ENCODE results near the gene GPR158. TPM values are rescaled to one million over a fixed set of nuclear protein-coding genes. Genes with fewer than 3 reads are reported as not detected.

The GPR158 gene
- total and polyA plus RNA-seq, 2 donors (not counting 1 experiment from before 2014, with no cell fraction given): 0.33 TPM; not detected in 1

DNA sequence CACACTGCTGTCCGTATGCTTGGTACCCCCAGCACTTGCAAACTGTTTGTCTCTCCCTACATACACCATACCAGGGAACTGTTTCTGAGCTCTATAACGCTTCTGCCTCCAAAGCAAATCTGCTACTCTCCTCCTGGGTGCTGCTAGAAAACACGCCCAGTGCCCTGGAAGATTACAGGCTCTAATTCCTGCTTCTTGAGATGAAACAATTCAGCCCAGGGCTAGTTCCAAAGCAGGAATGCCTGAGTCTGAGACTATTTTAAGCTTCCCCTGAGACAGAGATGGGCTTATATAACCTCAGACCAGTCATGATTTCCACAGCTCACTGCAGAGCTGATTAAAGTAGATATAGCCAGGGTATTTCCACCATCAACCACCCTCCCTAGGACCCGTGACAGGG lies 327.1 kb downstream of the GPR158 start:
- TF ChIP-seq EZH2 (IDR thresholded peaks at IDR 0.05; ENCODE audit: low read length, missing control alignments) (no peak), CTCF (conservative IDR thresholded peaks at IDR 0.05 in 1 of 2, IDR thresholded peaks at IDR 0.05 in 1 of 2; ENCODE audit: low read depth in 1 of 2, low read length in 2 of 2) (no peak)
- DNase-seq (ENCODE audit: low read depth in 2 of 2): no peak
- Histone ChIP-seq H3K79me2 (ENCODE audit: control insufficient read depth, insufficient read depth, low read length) (no peaks in the 10 kb centered on the region), H4K20me1 (ENCODE audit: control insufficient read depth, extremely low read depth, insufficient read depth, low read length) (no peaks in the 10 kb centered on the region), H3K9me3 (ENCODE audit: control insufficient read depth, insufficient read depth, low read depth, low read length) (no peaks in the 10 kb centered on the region), H3K27me3 (ENCODE audit: control insufficient read depth, insufficient read depth, low read length) (no peaks in the 10 kb centered on the region), H3K4me3 (replicated peaks in 1 of 4; ENCODE audit: control extremely low read depth in 1 of 4, insufficient read depth in 1 of 4, low read depth in 3 of 4, low read length in 4 of 4) (no peak overlapping the region), H3K4me2 (ENCODE audit: extremely low read depth, insufficient read depth, low read length) (no peak overlapping the region), H2AFZ (ENCODE audit: low read length) (no peak overlapping the region), H3K36me3 (ENCODE audit: control insufficient read depth, insufficient read depth, low read length) (no peaks in the 10 kb centered on the region), H3K9ac (ENCODE audit: insufficient read depth, low read length) (no peak overlapping the region), H3K4me1 (ENCODE audit: control insufficient read depth, extremely low read depth, insufficient read depth, low read length) (no peaks in the 10 kb centered on the region), H3K27ac (ENCODE audit: insufficient read depth, low read length) (no peak overlapping the region)

GRCh38 chr10:25502453-25502852 lies 327.7 kb downstream of the GPR158 start:
- Histone ChIP-seq H3K27ac (ENCODE audit: insufficient read depth, low read length) (no peak overlapping the region), H4K20me1 (ENCODE audit: control insufficient read depth, extremely low read depth, insufficient read depth, low read length) (no peaks in the 10 kb centered on the region), H3K36me3 (ENCODE audit: control insufficient read depth, insufficient read depth, low read length) (no peaks in the 10 kb centered on the region), H2AFZ (ENCODE audit: low read length) (no peak overlapping the region), H3K9me3 (ENCODE audit: control insufficient read depth, insufficient read depth, low read depth, low read length) (no peaks in the 10 kb centered on the region), H3K27me3 (ENCODE audit: control insufficient read depth, insufficient read depth, low read length) (no peaks in the 10 kb centered on the region), H3K79me2 (ENCODE audit: control insufficient read depth, insufficient read depth, low read length) (no peaks in the 10 kb centered on the region), H3K9ac (ENCODE audit: insufficient read depth, low read length) (no peak overlapping the region), H3K4me3 (replicated peaks in 1 of 4; ENCODE audit: control extremely low read depth in 1 of 4, insufficient read depth in 1 of 4, low read depth in 3 of 4, low read length in 4 of 4) (no peak overlapping the region), H3K4me1 (ENCODE audit: control insufficient read depth, extremely low read depth, insufficient read depth, low read length) (no peaks in the 10 kb centered on the region), H3K4me2 (ENCODE audit: extremely low read depth, insufficient read depth, low read length) (no peak overlapping the region)
- no peak for DNase-seq (ENCODE audit: low read depth in 2 of 2)
- no peak for TF ChIP-seq EZH2 (IDR thresholded peaks at IDR 0.05; ENCODE audit: low read length, missing control alignments)
- no peak for TF ChIP-seq CTCF (conservative IDR thresholded peaks at IDR 0.05 in 1 of 2, IDR thresholded peaks at IDR 0.05 in 1 of 2; ENCODE audit: low read depth in 1 of 2, low read length in 2 of 2)

DNA sequence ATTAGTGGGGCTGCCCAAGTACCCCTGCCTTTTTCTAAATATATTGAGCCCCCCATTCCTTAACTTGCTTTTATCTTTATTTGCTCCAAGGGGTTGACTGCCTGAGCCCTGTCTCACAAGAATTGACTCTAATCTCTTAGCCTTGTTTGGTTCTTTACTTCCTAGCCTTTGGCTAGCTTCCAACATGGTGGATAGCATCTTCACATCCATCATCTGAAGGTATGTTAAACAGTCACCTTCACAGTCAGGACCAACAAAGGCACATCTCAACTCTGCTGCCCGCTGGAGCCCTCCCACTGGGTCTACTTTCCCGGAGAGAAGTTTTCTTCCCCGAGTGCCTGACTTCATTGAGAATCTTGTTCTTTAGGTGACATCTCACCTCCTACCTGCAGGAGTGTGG lies 329.5 kb downstream of the GPR158 start:
- no peak for TF ChIP-seq EZH2 (IDR thresholded peaks at IDR 0.05; ENCODE audit: low read length, missing control alignments)
- TF ChIP-seq CTCF (conservative IDR thresholded peaks at IDR 0.05 in 1 of 2, IDR thresholded peaks at IDR 0.05 in 1 of 2; ENCODE audit: low read depth in 1 of 2, low read length in 2 of 2): no peak
- no peak overlapping the region for H2AFZ ChIP-seq (ENCODE audit: low read length)
- H3K4me1 ChIP-seq (ENCODE audit: control insufficient read depth, extremely low read depth, insufficient read depth, low read length): no peaks in the 10 kb centered on the region
- no peaks in the 10 kb centered on the region for H3K27me3 ChIP-seq (ENCODE audit: control insufficient read depth, insufficient read depth, low read length)
- no peak overlapping the region for H3K9ac ChIP-seq (ENCODE audit: insufficient read depth, low read length)
- no peak for DNase-seq (ENCODE audit: low read depth in 2 of 2)
- H3K9me3 ChIP-seq (ENCODE audit: control insufficient read depth, insufficient read depth, low read depth, low read length): no peaks in the 10 kb centered on the region
- H3K4me2 ChIP-seq (ENCODE audit: extremely low read depth, insufficient read depth, low read length): no peak overlapping the region
- H3K36me3 ChIP-seq (ENCODE audit: control insufficient read depth, insufficient read depth, low read length): no peaks in the 10 kb centered on the region
- no peaks in the 10 kb centered on the region for H3K79me2 ChIP-seq (ENCODE audit: control insufficient read depth, insufficient read depth, low read length)
- H4K20me1 ChIP-seq (ENCODE audit: control insufficient read depth, extremely low read depth, insufficient read depth, low read length): no peaks in the 10 kb centered on the region
- H3K4me3 ChIP-seq (replicated peaks in 1 of 4; ENCODE audit: control extremely low read depth in 1 of 4, insufficient read depth in 1 of 4, low read depth in 3 of 4, low read length in 4 of 4): no peak overlapping the region
- H3K27ac ChIP-seq (ENCODE audit: insufficient read depth, low read length): no peak overlapping the region

All from fibroblast of lung (primary cell).